Astrocyte of the spinal cord (primary cell): ENCODE data around the gene COPE.

ENCODE experiments used
- DNase-seq: peaks from one replicate; pipeline ENCODE4 v3.0.0; 2011; ENCODE audit warnings: low read depth, low spot score
- H3K4me3 ChIP-seq: 2 replicates; pipeline ENCODE4 v1.5.1; 2011; ENCODE audit warnings: low read depth, mild to moderate bottlenecking, low read length, moderate library complexity
- CTCF ChIP-seq: IDR thresholded peaks from 2 replicates; pipeline ENCODE4 v1.5.1; 2012; ENCODE audit warnings: low read depth, mild to moderate bottlenecking, low read length, inconsistent platforms
- in situ Hi-C: cut with HindIII; loops from 2 replicates; pipeline ENCODE4 v1.10.0; 2017; ENCODE audit warnings: low sequenced_read_pairs

COPE gene

GRCh38 chr19:18940769-18941627 is 21.8 kb upstream of the COPE start, which contains the start of gene HOMER3:
TSS of gene HOMER3 (minus strand) at chr19:18941217. CDS start at chr19:18938982, 2,235 bp downstream.
- TF ChIP-seq CTCF = peak; percentile 44
- peak within 1 kb of the TSS; percentile 90 for H3K4me3 ChIP-seq
- peak; percentile 29 for DNase-seq
- in situ Hi-C loops = no loop called here

- in situ Hi-C loops = no loop called here
- peak; percentile 67 for DNase-seq
- peak; percentile 3 for TF ChIP-seq CTCF
- H3K4me3 ChIP-seq = peak overlapping the region; percentile 90
Observed at GRCh38 chr19:18939922-18940768, 21.0 kb upstream of the COPE start.

GRCh38 chr19:18939163-18939562 is 20.0 kb upstream of the COPE start:
- DNase-seq = no peak
- in situ Hi-C loops = no loop called here
- H3K4me3 ChIP-seq = peak overlapping the region; percentile 90
- TF ChIP-seq CTCF = no peak

GRCh38 chr19:18933297-18933696 is 14.1 kb upstream of the COPE start:
- no peak overlapping the region for H3K4me3 ChIP-seq

GRCh38 chr19:18932216-18932841 is 13.1 kb upstream of the COPE start:
- no peak for TF ChIP-seq CTCF

More at GRCh38 chr19:18933297-18933696, 14.1 kb upstream of the COPE start:
- no peak for TF ChIP-seq CTCF
- in situ Hi-C loops = no loop called here
- DNase-seq = no peak

More at GRCh38 chr19:18932216-18932841, 13.1 kb upstream of the COPE start:
- in situ Hi-C loops = no loop called here
- DNase-seq = peak; percentile 54
- no peak overlapping the region for H3K4me3 ChIP-seq
